DOHH2 (cell line): Measurements from ENCODE around the gene PDGFD.
A peak's percentile ranks its signal among the peaks of the same experiment; 100 is the strongest.

Experiments
- H3F3A ChIP-seq: fragments of 200-600 bp; sonication (generic), shearing (Covaris generic); 2 replicates; pipeline ENCODE4 v1.6.0; 2016; ENCODE audit warnings: antibody characterized with exemption, mild to moderate bottlenecking; ENCODE audit not compliant: control insufficient read depth, insufficient read depth
- H3K27ac ChIP-seq: fragments of 200-600 bp; sonication (generic); 2 replicates; pipeline ENCODE4 v1.5.1; 2014; ENCODE audit warnings: low read depth, mild to moderate bottlenecking, low read length, moderate library complexity
- H3K27me3 ChIP-seq: fragments of 200-600 bp; sonication (generic); 2 replicates; pipeline ENCODE4 v1.6.1; 2014; ENCODE audit warnings: mild to moderate bottlenecking, low read length, mixed read lengths; ENCODE audit not compliant: control insufficient read depth
- H3K36me3 ChIP-seq: fragments of 200-600 bp; sonication (generic); 2 replicates; pipeline ENCODE4 v1.6.1; 2014; ENCODE audit warnings: mild to moderate bottlenecking, low read length, moderate library complexity, mixed read lengths; ENCODE audit not compliant: control insufficient read depth
- H3K4me1 ChIP-seq: fragments of 200-600 bp; sonication (generic); 2 replicates; pipeline ENCODE4 v1.6.1; 2014; ENCODE audit warnings: mild to moderate bottlenecking, low read length, mixed read lengths; ENCODE audit not compliant: control insufficient read depth
- H3K4me2 ChIP-seq: fragments of 200-600 bp; sonication (generic); 2 replicates; pipeline ENCODE4 v1.6.0; 2014; ENCODE audit warnings: mild to moderate bottlenecking, low read length, moderate library complexity
- H3K4me3 ChIP-seq: fragments of 200-600 bp; sonication (generic); 2 replicates; pipeline ENCODE4 v1.5.1; 2014; ENCODE audit warnings: mild to moderate bottlenecking, low read length, mixed read lengths
- H3K79me2 ChIP-seq: fragments of 200-600 bp; sonication (generic); 2 replicates; pipeline ENCODE4 v1.6.1; 2014; ENCODE audit warnings: mild to moderate bottlenecking, low read length, mixed read lengths; ENCODE audit not compliant: control insufficient read depth
- H3K9me2 ChIP-seq: fragments of 200-600 bp; sonication (generic); replicated peaks from 2 replicates; pipeline ENCODE4 v1.6.1; 2014; ENCODE audit warnings: mild to moderate bottlenecking, low read length, mixed read lengths; ENCODE audit not compliant: control insufficient read depth
- H3K9me3 ChIP-seq: fragments of 200-600 bp; sonication (generic); 2 replicates; pipeline ENCODE4 v1.6.1; 2014; ENCODE audit warnings: antibody characterized with exemption, low read length, mixed read lengths; ENCODE audit not compliant: control insufficient read depth, insufficient read depth
- H4K20me1 ChIP-seq: fragments of 200-600 bp; sonication (generic); 2 replicates; pipeline ENCODE4 v1.6.0; 2014; ENCODE audit warnings: low read depth, mild to moderate bottlenecking, antibody characterized with exemption, low read length, moderate library complexity; ENCODE audit not compliant: control insufficient read depth, insufficient read depth
- CTCF ChIP-seq: fragments of 200-600 bp; sonication (generic); IDR thresholded peaks from one replicate; pipeline ENCODE4 v1.5.1; 2014; ENCODE audit warnings: antibody characterized with exemption, mild to moderate bottlenecking, low read depth, low read length; ENCODE audit not compliant: poor library complexity, severe bottlenecking
- EZH2phosphoT487 ChIP-seq: fragments of 200-600 bp; sonication (generic); IDR thresholded peaks from 2 replicates; pipeline ENCODE4 v1.6.1; 2017; ENCODE audit warnings: borderline replicate concordance, mild to moderate bottlenecking, antibody characterized with exemption, low read length, moderate library complexity, mixed read lengths

Gene PDGFD

DNA sequence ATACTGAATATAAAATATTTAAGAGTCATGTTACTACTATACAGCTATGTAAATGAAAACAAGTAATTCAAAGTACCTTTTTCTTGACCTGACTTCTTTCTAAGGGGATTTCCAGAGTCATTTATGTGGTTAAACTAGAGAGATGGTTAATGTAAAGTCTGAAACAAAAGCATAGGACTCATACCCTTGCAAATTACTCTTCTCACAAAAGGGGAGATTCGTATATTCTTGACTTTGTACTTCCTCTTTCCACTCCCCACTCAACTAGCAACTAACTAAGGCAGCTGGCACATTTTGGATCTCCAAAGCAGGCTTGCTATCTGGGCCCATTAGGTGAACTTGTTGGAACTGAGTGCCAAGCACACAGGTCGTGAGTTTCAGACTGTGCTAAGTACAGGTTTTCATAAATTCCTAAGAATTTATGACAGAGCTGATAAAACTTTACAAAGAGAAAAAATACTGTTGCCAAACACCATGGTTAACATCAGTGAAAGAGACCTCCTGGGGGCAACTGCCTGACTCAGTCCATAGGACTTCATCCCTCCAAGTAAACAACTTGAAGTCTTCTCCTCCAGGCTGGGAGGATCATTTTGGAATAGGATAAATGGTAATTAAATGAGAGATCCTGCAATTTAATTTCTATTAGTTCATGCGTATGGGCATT is 204.5 kb downstream of the PDGFD start:
- Histone ChIP-seq H3K27me3 (no peaks in the 10 kb centered on the region), H3K4me2 (peak overlapping the region; percentile 52), H3K4me1 (peaks cover 24% of the 10 kb centered on the region), H3K9me2 (no peaks in the 10 kb centered on the region), H4K20me1 (no peaks in the 10 kb centered on the region), H3K4me3 (peak overlapping the region; percentile 40; the same call in 1 of the 2 replicates), H3K79me2 (no peaks in the 10 kb centered on the region), H3K9me3 (no peaks in the 10 kb centered on the region), H3K27ac (peak overlapping the region; percentile 52), H3F3A (peaks cover 8% of the 10 kb centered on the region; the same call in 1 of the 2 replicates), H3K36me3 (no peaks in the 10 kb centered on the region)
- TF ChIP-seq EZH2phosphoT487 (no peak), CTCF (no peak)

DNA sequence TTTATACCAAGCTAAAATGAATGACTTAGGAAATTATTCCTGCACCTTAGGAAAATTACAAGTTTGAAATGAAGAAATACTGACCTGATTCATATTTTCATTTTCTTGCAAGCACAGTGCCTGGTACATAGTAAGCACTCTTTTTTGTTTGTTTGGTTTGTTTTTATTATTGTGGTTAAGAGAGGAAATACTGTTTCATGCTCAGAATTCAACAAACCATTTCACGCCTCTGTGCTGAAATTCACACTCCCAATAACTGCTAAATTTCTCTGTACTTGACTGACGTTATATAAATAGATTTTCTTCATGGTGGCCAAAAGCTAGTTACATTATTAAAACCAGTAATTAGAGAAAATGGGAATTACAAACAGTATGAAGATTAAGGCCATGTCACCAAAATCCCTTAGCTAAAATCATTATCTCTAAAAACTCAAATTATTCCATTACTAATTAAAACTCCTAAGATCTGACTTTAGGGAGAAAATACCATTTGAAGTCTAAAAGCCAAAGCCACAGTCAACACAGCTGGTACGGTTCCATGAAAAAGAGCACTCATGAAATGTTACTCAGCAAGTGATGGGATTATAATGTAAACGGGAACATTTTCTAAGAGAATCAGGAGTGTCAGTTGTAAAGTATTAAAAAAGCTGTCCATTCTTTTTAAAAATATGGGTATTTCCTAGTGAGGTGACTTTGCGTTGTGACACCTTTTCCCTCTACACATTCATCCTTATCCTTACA is 205.3 kb downstream of the PDGFD start:
- Histone ChIP-seq H3K4me3 (peak overlapping the region; percentile 40), H3K4me2 (peak overlapping the region; percentile 52)

GRCh38 chr11:103953797-103954486 is 210.0 kb downstream of the PDGFD start:
- Histone ChIP-seq H3K36me3 (no peaks in the 10 kb centered on the region), H3K27ac (no peak overlapping the region), H3K4me1 (peaks cover 13% of the 10 kb centered on the region), H4K20me1 (no peaks in the 10 kb centered on the region), H3K9me3 (no peaks in the 10 kb centered on the region), H3F3A (peaks cover 8% of the 10 kb centered on the region; the same call in 1 of the 2 replicates), H3K9me2 (no peaks in the 10 kb centered on the region), H3K4me3 (no peak overlapping the region), H3K4me2 (no peak overlapping the region), H3K27me3 (no peaks in the 10 kb centered on the region), H3K79me2 (no peaks in the 10 kb centered on the region)
- no peak for TF ChIP-seq EZH2phosphoT487
- no peak for TF ChIP-seq CTCF

More for the DNA sequence above, 205.3 kb downstream of the PDGFD start:
- Histone ChIP-seq H3K9me3 (no peaks in the 10 kb centered on the region), H3K4me1 (peaks cover 24% of the 10 kb centered on the region), H3K27ac (peak overlapping the region; percentile 52), H4K20me1 (no peaks in the 10 kb centered on the region), H3K79me2 (no peaks in the 10 kb centered on the region), H3K36me3 (no peaks in the 10 kb centered on the region), H3K27me3 (no peaks in the 10 kb centered on the region), H3K9me2 (no peaks in the 10 kb centered on the region), H3F3A (peaks cover 8% of the 10 kb centered on the region; the same call in 1 of the 2 replicates)
- TF ChIP-seq EZH2phosphoT487 (no peak), CTCF (no peak)
